PC-9 (cell line): ENCODE measurements around the gene S100PBP. TPM values are rescaled to one million over a fixed set of nuclear protein-coding genes. Genes with fewer than 3 reads are reported as not detected.

Experiments used
- BruUV-seq: library from RNA; stranded (reverse); fragments of 400-500 nt; replicated peaks from 2 replicates; lab custom pipeline; 2021; lab: Mats Ljungman, UMichigan
- CTCF ChIA-PET: fragments of 300-600 bp; sonication (Branson Sonifier 250); formaldehyde crosslinking; loops from one replicate; lab custom pipeline; 2022; ENCODE audit warnings: antibody characterized with exemption; lab: Charles Lee
- POLR2A ChIA-PET: fragments of 300-600 bp; sonication (Branson Sonifier 250); formaldehyde crosslinking; loops from one replicate; lab custom pipeline; 2022; ENCODE audit warnings: antibody characterized with exemption; ENCODE audit not compliant: unreplicated experiment; lab: Charles Lee
- DNase-seq, 2 experiments: peaks; one replicate each; pipeline versions ENCODE4 v3.0.0 to v3.0.0-alpha.2; 2015 to 2022; ENCODE audit warnings: mixed read lengths in 1 of 2
- H2AFZ ChIP-seq: fragments of 200-600 bp; sonication (generic); 2 replicates; pipeline ENCODE4 v1.8.1; 2017; ENCODE audit warnings: antibody characterized with exemption
- H3F3A ChIP-seq: fragments of 200-600 bp; sonication (generic); 2 replicates; pipeline ENCODE4 v1.8.1; 2017; ENCODE audit warnings: antibody characterized with exemption, mild to moderate bottlenecking, low read depth; ENCODE audit not compliant: insufficient read depth
- H3K27ac ChIP-seq: fragments of 200-600 bp; sonication (generic); 2 replicates; pipeline ENCODE4 v1.6.1; 2016; ENCODE audit warnings: mixed run types
- H3K27me3 ChIP-seq: fragments of 200-600 bp; sonication (generic); 2 replicates; pipeline ENCODE4 v1.6.1; 2016; ENCODE audit warnings: low read depth, mixed run types; ENCODE audit not compliant: insufficient read depth
- H3K36me3 ChIP-seq: fragments of 200-600 bp; sonication (generic); 2 replicates; pipeline ENCODE4 v1.6.1; 2016; ENCODE audit warnings: low read depth, mixed run types
- H3K4me1 ChIP-seq: fragments of 200-600 bp; sonication (generic); replicated peaks from 2 replicates; pipeline ENCODE4 v1.6.1; 2016; ENCODE audit warnings: mixed run types; ENCODE audit not compliant: insufficient read depth
- H3K4me2 ChIP-seq: fragments of 200-600 bp; sonication (generic); 2 replicates; pipeline ENCODE4 v1.6.1; 2017; ENCODE audit warnings: mixed run types
- H3K4me3 ChIP-seq: fragments of 200-600 bp; sonication (generic); 2 replicates; pipeline ENCODE4 v1.6.1; 2016; ENCODE audit warnings: mixed run types
- H3K79me2 ChIP-seq: fragments of 200-600 bp; sonication (generic); 2 replicates; pipeline ENCODE4 v1.6.1; 2017; ENCODE audit warnings: low read depth, mixed run types
- H3K9me2 ChIP-seq: fragments of 200-600 bp; sonication (generic); 2 replicates; pipeline ENCODE4 v1.8.1; 2017; ENCODE audit warnings: mild to moderate bottlenecking; ENCODE audit not compliant: insufficient read depth
- H3K9me3 ChIP-seq: fragments of 200-600 bp; sonication (generic); 2 replicates; pipeline ENCODE4 v1.8.1; 2016; ENCODE audit warnings: low read depth; ENCODE audit not compliant: insufficient read depth
- H4K20me1 ChIP-seq: fragments of 200-600 bp; sonication (generic); 2 replicates; pipeline ENCODE4 v1.8.1; 2017; ENCODE audit not compliant: insufficient read depth
- CTCF ChIP-seq: fragments of 200-600 bp; sonication (generic); conservative IDR thresholded peaks from 2 replicates; pipeline ENCODE4 v1.6.1; 2017; ENCODE audit warnings: mixed run types, antibody characterized with exemption, mild to moderate bottlenecking, moderate library complexity
- EZH2 ChIP-seq: fragments of 200-600 bp; sonication (generic); IDR thresholded peaks from 2 replicates; pipeline ENCODE4 v1.8.0; 2017; ENCODE audit warnings: antibody characterized with exemption, low read depth
- intact Hi-C: fragments of 100-400 bp; cut with micrococcal nuclease; formaldehyde crosslinking; loops from one replicate; pipeline ENCODE4 v1.10.0; 2022; ENCODE audit not compliant: unreplicated experiment
- total RNA-seq: library from RNA; stranded (reverse); gene quantifications from 2 replicates; pipeline ENCODE4 v1.2.3, GENCODE V29; 2021

S100PBP gene
- total RNA-seq, 1 experiment from 2014 or later, result 42.4 TPM

GRCh38 chr1:32898958-32899357 lies 81.5 kb downstream of the S100PBP start:
- Histone ChIP-seq H3K9me3 (no peaks in the 10 kb centered on the region), H2AFZ (no peak overlapping the region), H3K79me2 (0 out of 2 replicates have a peak, but pooled peaks cover 8% of the 10 kb centered on the region), H3K9me2 (no peaks in the 10 kb centered on the region), H3K27me3 (no peaks in the 10 kb centered on the region), H3K4me1 (no peaks in the 10 kb centered on the region), H3K36me3 (no peaks in the 10 kb centered on the region), H3F3A (no peaks in the 10 kb centered on the region; the same call in 1 of the 2 replicates), H3K4me2 (no peak overlapping the region), H3K27ac (no peak overlapping the region), H4K20me1 (no peaks in the 10 kb centered on the region; the same call in 1 of the 2 replicates), H3K4me3 (no peak overlapping the region)
- CTCF ChIA-PET, result interaction anchor here (1.4 kb wide), 1 partner anchor 21 kb away, joined by 5 read pairs; no protein-coding TSS in a partner anchor
- no TSS peak for BruUV-seq
- intact Hi-C loops, result no loop called here
- no peak for DNase-seq
- POLR2A ChIA-PET, result no interaction called here
- no peak for TF ChIP-seq CTCF
- no peak for TF ChIP-seq EZH2

- no peaks in the 10 kb centered on the region; the same call in 1 of the 2 replicates for H4K20me1 ChIP-seq
- no peak overlapping the region for H3K27ac ChIP-seq
- no peaks in the 10 kb centered on the region for H3K9me2 ChIP-seq
- no peak overlapping the region for H2AFZ ChIP-seq
- H3K27me3 ChIP-seq, result no peaks in the 10 kb centered on the region
- H3F3A ChIP-seq, result peaks cover 7% of the 10 kb centered on the region; the same call in 1 of the 2 replicates
- H3K9me3 ChIP-seq, result no peaks in the 10 kb centered on the region
- intact Hi-C loops, result no loop called here
- peak overlapping the region; percentile 97; the same call in 1 of the 2 replicates for H3K4me3 ChIP-seq
- CTCF ChIA-PET, result interaction anchor here (1.4 kb wide), 1 partner anchor 21 kb away, joined by 5 read pairs; no protein-coding TSS in a partner anchor
- 0 out of 2 replicates have a peak, but pooled peaks cover 8% of the 10 kb centered on the region for H3K79me2 ChIP-seq
- no TSS peak for BruUV-seq
- H3K36me3 ChIP-seq, result no peaks in the 10 kb centered on the region
- POLR2A ChIA-PET, result no interaction called here
- H3K4me1 ChIP-seq, result no peaks in the 10 kb centered on the region
- peak overlapping the region; percentile 86 for H3K4me2 ChIP-seq
- TF ChIP-seq CTCF, result no peak
- no peak for TF ChIP-seq EZH2
- no peak for DNase-seq
Measured at GRCh38 chr1:32899586-32900296, 82.3 kb downstream of the S100PBP start.

GRCh38 chr1:32900371-32900955 lies 83.0 kb downstream of the S100PBP start:
- no peaks in the 10 kb centered on the region for H3K36me3 ChIP-seq
- no peak for TF ChIP-seq EZH2
- no peak for TF ChIP-seq CTCF
- no peak overlapping the region for H3K27ac ChIP-seq
- ChIA-PET POLR2A (no interaction called here), CTCF (no interaction called here)
- H3K4me3 ChIP-seq, result peak overlapping the region; percentile 97
- TSS peak; percentile 37 for BruUV-seq
- H3K9me3 ChIP-seq, result no peaks in the 10 kb centered on the region
- H3K27me3 ChIP-seq, result no peaks in the 10 kb centered on the region
- H3K9me2 ChIP-seq, result no peaks in the 10 kb centered on the region
- H3K4me1 ChIP-seq, result no peaks in the 10 kb centered on the region
- peak overlapping the region; percentile 86 for H3K4me2 ChIP-seq
- H4K20me1 ChIP-seq, result no peaks in the 10 kb centered on the region; the same call in 1 of the 2 replicates
- peak overlapping the region; percentile 94 for H2AFZ ChIP-seq
- H3F3A ChIP-seq, result peaks cover 14% of the 10 kb centered on the region; the same call in 1 of the 2 replicates
- intact Hi-C loops, result no loop called here
- H3K79me2 ChIP-seq, result 0 out of 2 replicates have a peak, but pooled peaks cover 8% of the 10 kb centered on the region
- DNase-seq, result no peak
